Choroid plexus epithelial cell (primary cell): ENCODE results near the gene CSNK2B.

Experiments
- DNase-seq: peaks from one replicate; pipeline ENCODE4 v3.0.0-alpha.2; 2010; ENCODE audit warnings: low read depth
- H3K4me3 ChIP-seq: 2 replicates; pipeline ENCODE4 v1.5.1; 2011; ENCODE audit warnings: low read depth, mild to moderate bottlenecking, control low read depth, low read length, moderate library complexity
- TF ChIP-seq, protein P1 (sequence below): conservative IDR thresholded peaks from 2 replicates; pipeline ENCODE4 v1.5.1; 2011; ENCODE audit warnings: low read depth, mild to moderate bottlenecking, control low read depth, inconsistent platforms, low read length, moderate library complexity

Gene CSNK2B

DNA sequence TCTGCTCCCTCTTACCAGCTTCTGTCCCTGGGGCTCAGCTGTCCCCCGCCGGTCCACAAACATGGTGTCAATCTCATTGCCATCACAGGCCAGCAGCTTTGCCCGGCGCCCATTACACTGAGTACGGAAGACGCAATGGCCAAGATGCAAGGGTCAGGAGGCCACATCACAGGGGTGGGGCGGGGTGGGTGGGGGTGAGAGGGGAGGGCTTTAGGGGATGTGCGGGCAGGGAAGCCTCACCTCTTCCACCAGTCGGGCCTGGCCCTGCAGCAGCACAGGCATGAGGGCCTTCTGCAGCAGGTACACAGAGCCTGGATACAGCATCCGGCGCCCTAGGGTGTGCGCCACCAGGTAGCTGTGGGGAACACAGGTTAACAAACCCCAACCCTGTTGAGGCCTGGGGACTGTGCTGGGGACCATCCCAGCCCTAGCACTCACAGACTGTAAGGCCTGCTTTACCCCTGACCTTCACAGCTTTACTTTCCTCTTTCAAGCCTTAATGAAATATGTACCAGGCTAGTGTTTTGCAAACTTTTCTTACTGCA lies 25.8 kb downstream of the CSNK2B start:
- no peak for DNase-seq
- no peak overlapping the region for H3K4me3 ChIP-seq
- TF ChIP-seq, protein P1, sequence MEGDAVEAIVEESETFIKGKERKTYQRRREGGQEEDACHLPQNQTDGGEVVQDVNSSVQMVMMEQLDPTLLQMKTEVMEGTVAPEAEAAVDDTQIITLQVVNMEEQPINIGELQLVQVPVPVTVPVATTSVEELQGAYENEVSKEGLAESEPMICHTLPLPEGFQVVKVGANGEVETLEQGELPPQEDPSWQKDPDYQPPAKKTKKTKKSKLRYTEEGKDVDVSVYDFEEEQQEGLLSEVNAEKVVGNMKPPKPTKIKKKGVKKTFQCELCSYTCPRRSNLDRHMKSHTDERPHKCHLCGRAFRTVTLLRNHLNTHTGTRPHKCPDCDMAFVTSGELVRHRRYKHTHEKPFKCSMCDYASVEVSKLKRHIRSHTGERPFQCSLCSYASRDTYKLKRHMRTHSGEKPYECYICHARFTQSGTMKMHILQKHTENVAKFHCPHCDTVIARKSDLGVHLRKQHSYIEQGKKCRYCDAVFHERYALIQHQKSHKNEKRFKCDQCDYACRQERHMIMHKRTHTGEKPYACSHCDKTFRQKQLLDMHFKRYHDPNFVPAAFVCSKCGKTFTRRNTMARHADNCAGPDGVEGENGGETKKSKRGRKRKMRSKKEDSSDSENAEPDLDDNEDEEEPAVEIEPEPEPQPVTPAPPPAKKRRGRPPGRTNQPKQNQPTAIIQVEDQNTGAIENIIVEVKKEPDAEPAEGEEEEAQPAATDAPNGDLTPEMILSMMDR = no peak

DNA sequence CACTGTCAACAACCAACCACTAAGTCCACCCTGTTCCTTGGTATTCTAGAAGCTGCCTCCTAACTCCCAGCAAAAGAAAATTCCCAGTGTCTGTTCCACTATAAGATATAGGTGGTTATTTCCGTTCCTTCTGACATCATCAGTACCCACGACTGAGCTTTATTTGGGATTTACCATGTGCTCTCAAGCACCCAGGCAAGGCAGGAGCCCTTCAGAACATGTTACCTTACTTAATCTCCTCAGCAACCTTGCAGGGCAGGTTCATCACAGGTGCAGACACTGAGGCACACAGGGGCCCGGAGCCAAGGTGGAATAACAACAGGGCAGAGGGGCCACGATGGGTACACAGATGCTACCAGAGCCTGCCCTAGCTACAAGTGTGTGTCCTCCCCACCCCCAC lies 26.5 kb downstream of the CSNK2B start:
- no peak overlapping the region for H3K4me3 ChIP-seq
- TF ChIP-seq, protein P1 = no peak
- no peak for DNase-seq

DNA sequence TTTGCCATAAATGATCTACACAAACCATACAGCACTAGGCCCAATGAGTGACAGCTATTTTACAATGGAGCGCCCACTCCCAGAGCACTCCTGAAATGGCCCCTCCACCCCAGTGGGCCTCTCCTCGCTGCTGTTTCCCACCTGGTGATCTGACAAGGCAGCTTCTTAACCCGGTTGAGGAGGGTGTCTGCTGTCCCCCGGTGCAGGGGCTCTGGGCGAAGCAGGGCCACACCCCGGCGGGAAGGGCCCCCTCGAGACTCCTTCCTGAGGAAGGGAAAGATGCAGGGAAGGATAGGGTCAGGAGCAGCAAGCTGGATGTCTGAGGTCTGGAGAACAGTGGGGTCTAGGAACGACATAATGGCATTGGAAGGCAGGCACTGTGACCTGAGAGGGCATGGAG lies 27.0 kb downstream of the CSNK2B start:
- TF ChIP-seq, protein P1 = no peak
- H3K4me3 ChIP-seq = no peak overlapping the region
- DNase-seq = no peak

DNA sequence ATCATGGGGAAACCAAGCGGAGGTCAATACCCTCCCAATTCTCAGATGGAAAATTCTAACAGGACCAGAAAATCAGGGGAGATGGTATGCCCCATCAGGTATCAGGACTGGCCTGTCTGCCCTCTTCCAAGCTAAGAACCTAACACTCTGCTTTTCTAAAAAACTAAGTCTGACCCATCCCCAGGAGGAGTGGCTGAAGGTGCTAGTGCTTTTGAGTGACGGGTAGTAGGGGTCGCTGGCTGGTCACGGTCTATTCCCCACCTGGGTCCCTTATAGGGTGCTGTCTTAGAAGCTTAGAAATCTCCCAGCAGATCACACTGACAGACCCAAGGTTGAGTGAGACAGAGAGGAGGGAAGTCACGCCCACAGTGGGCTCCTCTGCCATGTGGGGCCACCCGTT lies 27.7 kb downstream of the CSNK2B start:
- H3K4me3 ChIP-seq = no peak overlapping the region
- TF ChIP-seq, protein P1 = no peak
- DNase-seq = no peak

DNA sequence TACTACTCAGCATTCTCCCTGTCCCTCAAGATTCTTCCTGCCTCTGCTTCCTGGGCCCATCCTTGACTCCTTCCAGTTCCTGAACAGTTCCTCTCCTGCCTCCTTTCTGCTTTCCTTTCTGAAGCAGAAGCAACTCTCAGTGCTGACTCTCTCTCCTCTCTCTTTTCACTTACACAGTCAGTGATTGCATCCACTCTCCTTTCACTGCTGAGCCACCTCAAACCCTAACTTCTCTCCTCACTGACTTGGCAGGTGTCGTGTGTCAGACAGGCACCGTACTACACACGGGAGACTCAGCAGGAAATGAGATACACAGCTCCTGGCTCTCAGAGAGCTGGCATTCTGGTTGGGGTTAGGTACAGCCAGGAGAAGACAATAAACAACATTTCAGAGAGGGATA lies 31.7 kb downstream of the CSNK2B start:
- H3K4me3 ChIP-seq = no peak overlapping the region
- peak; percentile 16 for DNase-seq
- TF ChIP-seq, protein P1 = no peak

DNA sequence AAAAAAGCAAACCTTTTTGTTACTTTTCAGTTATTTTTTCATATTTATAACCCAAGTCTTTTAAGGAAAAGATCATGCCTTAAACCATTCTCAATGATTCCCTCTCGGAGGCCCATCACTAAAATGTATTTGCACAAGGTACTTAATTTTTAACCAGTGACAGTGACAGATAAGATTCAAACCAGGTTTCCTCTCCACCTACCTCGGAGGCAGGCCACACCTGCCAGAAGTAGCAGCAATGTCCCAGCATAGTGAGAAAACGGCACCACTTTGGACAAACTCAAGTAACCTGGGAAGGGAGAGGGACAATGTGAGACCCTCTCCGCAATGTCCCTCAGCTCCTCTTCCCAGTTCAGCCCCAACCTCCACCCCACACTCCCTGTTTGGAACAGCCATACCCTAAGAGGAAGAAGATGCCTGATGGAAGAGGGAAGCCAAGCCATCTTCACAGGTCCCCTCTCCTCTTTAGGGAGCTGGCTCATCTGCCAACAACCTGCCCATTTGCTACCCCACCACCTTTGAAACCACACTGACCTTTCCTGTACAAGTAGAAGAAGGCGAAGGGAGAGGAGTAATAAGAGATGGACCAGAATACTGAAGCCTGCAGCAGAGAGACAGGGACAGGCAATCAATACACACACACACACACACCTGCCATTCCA lies 35.0 kb downstream of the CSNK2B start:
- DNase-seq = no peak
- H3K4me3 ChIP-seq = no peak overlapping the region
- TF ChIP-seq, protein P1 = no peak
